Activated CD8-positive, alpha-beta memory T cell treated with anti-CD3 and anti-CD28 coated beads, Interleukin-2, amount 50 U/mL, for 48 hours (primary cell): ENCODE measurements around the gene RAB3IP.
"Not testable (repeated sequence)": the region's sequence is repeated elsewhere in the genome, so short reads cannot be mapped to it uniquely, and the experiment has no call there.

Experiments
- DNase-seq: peaks from one replicate; pipeline ENCODE4 v3.0.0-alpha.2; 2020

The RAB3IP gene

DNA sequence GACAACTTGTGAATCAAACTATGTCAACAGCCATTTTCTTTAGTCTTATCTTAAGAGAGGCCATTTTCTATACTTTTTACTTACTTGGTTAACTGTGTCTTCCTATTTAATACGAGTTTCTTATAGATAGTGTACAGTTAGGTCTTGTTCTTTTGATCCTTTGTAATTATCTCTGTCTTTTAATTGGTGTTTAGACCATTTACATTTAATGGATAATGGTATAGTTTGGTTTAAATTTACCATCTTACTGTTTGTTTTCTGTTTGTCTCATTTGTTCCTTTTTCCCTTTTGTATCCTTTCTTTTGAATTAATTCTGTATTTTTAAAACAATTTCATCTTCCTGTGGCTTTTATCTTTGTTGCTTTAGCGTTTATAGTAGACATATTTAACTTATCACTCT is 19.4 kb downstream of the RAB3IP start:
- no peak for DNase-seq

DNA sequence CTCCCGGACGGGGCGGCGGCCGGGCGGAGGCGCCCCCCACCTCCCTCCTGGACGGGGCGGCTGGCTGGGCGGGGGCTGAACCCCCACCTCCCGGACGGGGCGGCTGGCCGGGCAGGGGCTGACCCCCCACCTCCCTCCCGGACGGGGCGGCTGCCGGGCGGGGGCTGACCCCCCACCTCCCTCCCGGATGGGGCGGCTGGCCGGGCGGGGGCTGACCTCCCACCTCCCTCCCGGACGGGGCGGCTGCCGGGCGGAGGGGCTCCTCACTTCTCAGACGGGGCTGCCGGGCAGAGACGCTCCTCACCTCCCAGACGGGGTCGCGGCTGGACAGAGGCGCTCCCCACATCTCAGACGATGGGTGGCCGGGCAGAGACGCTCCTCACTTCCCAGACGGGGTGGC is 20.9 kb downstream of the RAB3IP start:
- DNase-seq: not testable (repeated sequence)

DNA sequence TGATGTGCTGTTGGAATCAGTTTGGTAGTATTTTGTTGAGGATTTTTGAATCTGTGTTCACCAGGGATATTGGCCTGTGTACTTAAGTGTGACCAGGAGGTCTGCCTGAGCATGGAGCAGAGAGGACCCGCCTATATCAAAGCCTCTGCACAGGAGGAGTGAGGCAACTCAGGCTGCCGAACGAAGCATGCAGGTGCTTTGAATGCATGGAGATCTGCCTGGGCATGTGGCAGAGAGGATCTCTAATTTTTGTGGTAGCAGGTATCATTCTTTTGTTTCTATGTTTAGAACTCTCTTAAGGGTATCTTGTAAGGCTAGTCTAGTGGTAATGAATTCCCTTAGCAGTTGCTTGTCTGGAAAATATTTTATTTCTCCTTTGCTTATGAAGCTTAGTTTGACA is 26.9 kb downstream of the RAB3IP start:
- DNase-seq: no peak

DNA sequence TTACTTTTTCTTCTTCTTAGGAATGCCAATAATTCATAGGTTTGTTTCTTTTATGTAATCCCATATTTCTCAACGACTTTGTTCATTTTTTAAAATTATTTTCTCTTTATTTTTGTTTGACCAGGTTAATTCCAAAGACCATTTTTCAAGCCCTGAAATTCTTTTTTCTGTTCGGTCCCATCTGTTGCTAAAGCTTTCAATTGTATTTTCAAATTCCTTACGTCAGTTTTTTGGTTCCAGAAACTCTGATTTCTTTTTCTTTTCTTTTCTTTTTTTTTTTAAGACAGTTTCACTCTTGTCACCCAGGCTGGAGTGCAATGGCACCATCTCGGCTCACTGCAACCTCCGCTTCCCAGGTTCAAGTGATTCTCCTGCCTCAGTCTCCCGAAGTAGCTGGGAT is 27.6 kb downstream of the RAB3IP start:
- no peak for DNase-seq

DNA sequence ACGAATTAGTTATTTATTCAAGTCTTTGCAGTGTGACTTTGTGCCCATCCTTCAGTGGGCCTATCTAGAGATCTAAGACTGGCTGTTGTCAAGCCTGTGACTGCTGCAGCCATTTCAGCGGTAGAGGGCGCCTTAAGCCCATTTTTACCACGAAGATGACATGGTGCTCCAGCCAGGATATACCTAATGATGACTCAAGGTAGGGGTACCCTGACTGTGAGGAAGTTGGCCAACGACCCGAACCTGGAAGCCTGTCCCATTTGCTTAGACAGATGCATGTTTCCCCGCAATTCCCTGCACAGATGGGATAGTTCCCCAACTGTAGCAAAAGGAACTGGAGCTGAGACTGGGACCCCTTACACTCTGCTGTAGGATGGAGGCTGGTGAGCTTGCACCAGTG is 41.3 kb downstream of the RAB3IP start:
- no peak for DNase-seq

DNA sequence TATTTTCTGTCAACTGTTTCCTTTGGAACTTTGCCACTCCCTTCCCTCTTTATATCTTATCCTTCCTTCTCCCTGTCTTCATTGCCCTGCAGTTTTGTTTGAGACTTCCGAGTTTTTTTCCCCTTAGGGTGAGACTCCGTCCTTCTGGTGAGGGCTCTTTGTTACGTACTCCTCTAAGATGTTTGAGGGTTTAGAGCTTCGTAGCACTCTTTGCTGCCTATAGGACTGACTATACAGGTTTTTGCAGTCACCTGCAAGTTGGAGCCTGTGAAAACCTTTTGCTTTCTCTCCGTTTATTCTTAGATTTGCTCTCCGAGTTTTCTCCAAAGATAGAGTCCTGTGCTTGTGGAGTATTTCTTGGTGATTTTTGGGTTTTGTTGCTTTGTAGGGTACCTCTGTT is 44.7 kb downstream of the RAB3IP start:
- no peak for DNase-seq

DNA sequence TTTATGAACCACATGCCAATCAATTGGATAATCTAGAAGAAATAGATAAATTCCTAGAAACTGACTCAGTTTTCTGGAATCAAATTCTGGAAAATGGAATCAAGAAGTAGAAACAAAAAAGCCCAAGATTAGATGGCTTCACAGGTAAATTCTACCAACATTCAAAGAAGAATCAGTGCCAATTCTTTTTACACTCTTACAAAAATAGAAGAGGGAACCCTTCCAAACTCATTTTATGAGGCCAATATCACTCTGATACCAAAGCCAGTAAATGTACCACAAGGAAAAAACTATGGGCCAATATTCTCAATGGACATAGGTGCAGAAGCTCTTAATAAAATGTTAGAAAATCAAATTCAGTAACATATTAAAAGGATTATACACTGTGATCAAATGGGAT is 50.7 kb downstream of the RAB3IP start:
- DNase-seq: no peak

DNA sequence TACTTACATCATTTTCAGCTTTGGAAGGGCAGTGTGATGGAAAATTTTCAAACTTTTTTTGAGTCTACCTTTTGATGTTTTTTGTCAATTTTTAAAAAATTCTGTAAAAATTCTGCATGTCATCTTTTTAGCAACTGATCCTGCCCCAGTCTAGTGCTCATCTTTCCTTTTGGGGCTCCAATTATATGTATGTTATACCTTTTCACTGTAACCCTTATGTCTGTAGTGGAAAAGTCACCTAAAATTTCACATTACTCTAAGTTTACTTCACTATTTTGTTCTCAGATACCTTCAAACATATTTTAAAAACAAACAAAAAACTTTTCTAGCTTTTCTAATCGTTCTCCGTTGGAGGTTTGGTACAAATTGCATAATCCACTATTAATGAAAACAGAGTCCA is 53.9 kb downstream of the RAB3IP start:
- DNase-seq: no peak

DNA sequence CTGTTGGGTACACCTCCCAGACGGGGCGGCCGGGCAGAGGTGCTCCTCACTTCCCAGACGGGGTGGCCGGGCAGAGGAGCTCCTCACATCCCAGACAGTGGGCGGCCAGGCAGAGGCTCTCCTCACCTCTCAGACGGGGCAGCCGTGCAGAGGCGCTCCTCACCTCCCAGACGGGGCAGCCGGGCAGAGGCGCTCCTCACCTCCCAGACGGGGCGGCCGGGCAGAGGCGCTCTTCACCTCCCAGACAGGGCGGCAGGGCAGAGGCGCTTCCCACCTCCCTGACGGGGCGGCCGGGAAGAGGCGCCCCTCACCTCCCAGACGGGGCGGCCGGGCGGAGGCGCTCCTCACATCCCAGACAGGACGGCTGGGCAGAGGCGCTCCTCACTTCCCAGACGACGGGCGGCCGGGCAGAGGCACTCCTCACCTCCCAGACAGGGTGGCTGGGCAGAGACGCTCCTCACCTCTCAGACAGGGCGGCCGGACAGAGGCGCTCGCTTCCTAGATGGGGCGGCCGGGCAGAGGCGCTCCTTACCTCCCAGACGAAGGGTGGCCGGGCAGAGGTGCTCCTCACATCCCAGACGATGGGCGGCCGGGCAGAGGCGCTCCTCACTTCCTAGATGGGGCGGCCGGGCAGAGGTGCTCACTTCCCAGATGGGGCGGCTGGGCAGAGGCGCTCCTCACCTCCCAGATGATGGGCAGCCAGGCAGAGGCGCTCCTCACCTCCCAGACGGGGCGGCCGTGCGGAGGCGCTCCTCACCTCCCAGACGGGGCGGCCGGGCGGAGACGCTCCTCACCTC is 68.6 kb downstream of the RAB3IP start:
- not testable (repeated sequence) for DNase-seq

DNA sequence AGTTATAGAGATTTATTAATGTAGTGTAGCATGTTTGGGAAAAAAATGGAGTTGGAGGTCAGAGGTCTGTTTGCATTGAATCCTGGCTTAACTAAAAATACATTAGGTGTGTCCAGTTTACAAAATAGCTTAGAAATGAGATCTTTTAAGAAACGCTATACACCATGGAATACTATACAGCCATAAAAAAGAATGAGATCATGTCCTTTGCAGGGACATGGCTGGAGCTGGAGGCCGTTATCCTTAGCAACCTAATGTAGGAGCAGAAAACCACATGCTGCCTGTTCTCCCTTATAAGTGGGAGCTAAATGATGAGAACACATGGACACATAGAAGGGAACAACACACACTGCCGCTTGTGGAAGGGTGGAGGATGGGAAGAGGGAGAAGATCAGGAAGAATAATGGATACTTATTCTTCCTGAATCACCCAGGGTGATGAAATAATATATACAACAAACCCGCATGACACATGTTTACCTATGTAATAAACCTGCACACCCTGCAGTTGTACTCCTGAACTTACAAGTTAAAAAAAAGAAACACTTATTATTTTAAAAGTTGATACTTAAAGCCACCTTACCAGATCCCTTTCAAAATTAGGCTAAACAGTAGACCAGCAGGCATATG is 72.3 kb downstream of the RAB3IP start:
- no peak for DNase-seq

DNA sequence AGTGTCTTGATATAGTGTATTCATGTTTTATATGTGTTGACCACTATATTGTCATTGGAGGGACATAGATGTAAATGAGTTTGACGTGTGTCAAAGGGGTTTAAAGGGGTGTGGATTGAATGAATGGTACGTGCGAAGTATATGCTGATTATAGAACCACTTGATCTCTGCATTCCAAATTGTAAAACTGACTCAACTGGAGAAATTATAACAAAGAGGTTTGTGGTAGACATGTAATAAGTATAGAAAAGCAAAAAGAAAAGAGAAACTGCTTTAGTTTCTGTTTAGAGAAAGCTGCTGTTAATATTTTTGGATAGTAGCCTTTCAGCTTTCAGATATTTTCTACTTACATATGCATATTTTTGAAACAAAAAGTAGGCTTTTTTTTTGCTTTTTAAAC is 77.4 kb downstream of the RAB3IP start:
- no peak for DNase-seq

DNA sequence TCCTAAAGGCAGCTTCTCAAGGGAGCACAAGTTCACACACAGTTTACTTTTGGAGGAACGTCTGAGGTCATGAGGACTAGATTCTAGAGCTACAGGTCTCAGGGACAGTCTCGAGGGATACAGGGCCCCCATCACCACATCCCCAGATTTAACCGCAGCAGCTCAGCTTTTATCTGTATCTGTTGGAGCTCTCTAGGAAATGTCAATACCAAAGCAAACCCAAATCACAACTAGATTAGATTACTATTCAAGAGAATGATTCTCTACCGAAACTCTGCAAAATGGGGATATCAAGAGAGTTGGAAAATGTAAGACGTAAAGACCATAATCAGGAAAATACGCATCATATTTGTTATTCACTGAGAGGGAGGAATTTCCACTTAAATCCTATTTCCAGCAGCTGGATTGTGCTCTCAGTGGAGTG is 82.4 kb downstream of the RAB3IP start:
- no peak for DNase-seq

DNA sequence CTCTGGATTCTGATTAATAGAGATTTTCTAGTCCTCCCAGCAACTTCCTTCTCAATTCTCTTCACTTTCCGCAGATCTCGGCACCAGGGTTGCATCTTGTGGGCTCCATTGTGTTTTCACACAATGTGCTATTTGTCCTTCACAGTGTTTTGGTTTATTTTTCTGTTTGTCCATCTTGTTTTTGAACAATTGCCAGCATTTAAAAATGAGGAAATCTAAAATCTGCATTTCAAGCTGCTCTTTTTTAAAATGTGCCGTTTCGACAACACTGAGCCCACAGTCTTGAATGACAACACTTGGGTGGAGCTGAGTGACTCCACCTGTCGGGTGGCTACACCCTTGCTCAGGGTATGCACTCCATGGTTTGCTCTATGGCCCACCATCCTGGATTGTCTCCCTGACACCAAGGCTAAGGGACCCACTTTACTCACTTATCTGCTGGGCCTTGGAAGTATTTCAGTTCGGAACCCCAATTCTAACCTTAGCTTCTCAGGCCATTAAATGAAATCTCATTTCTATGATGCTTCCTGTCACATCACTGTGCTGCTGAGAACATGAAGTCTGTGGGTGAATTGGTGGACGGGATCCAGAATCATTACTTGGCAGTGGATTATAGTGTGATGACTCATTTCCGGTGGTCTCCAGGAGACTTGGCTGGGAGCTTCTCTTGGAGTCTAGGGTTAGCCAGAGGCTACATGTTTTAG is 82.9 kb downstream of the RAB3IP start:
- DNase-seq: no peak

DNA sequence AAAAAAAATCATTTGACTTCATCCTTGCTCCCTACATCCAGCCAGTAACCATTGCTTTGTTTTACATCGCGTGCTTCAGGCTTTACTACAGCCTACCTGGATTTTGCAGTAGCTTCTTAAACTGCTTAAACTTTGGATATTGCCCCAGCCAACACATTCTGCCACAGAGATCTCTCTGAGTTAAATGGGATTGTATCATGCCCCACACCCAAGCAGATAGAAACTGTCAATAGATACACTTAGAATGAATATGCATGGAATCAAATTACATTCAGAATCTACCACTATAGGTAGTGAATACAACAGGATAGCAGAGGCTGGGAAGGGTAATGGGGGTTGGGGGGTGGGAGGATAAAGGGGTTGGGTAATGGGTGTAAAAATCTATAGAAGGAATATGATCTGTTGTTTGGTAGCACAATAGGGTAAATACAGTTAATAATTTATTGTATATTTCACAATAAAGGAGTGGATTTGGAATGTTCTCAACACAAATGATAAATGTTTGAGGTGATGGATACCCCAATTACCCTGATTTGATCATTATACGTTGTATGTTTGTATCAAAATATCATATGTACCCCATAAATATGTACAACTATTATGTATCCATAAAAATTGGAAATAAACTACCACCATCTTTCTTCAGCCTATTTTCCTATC is 83.7 kb downstream of the RAB3IP start:
- DNase-seq: no peak

DNA sequence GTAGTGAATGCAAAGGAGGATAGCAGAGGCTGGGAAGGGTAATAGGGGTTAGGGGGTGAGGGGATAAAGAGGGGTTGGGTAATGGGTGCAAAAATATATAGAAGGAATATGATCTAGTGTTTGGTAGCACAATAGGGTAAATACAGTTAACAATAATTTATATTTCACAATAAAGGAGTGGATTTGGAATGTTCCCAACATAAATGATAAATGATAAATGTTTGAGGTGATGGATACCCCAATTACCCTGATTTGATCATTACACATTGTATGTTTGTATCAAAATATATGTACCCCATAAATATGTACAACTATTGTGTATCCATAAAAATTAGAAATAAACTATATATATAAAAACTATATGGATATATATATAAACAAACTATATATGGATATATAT is 85.4 kb downstream of the RAB3IP start:
- DNase-seq: no peak

DNA sequence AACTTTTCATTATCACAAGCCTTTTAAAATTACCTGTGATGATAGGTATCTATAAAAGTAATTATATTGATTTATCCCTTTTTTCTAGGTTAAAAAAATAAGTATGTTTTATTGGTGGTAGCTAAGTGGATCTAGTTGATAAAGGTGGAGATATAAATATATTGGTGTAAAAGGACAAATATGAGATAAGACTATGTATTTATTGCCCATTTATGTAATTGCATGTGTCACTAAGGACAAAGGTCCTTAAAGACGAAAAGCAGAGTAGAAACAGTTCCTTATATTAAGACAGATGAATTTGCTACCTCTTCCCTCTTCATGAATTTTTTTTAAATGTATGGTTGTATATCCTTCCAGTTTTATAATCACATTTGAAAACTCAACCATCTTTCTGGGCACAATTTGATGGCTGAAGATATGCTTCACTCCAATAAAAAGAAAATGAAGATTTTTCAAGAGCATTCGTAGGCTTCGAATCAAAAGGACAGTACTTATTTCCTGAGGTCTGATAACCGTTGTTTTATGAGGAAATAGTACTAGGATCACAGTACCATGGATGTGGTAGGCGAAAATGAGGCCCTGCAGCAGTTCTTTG is 86.4 kb downstream of the RAB3IP start, which contains the start of gene MYRFL:
Gene MYRFL, plus strand, starts transcription at position 262 of the 595 bp plus-strand sequence. Its CDS starts 291 bp downstream, at position 553.
- DNase-seq: no peak

DNA sequence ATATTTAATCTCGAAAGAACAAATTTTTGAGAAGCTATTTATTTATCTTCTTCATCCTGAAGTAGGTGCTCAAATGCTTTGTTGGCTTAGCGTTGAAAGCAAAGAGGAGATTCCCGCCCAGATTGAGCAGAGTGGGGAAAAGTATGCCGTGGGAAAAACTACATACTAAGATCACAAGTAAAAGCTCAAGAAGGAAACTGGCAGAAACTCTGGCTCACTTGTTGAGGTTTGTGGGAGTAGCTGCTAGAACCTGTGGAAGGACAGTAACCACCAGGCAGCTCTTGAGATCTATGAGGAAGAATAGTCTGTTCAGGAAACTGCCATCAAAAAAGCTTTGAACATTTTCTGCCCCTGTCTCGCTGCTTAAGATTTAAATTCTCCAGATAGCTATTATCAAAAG is 90.2 kb downstream of the RAB3IP start:
- no peak for DNase-seq

DNA sequence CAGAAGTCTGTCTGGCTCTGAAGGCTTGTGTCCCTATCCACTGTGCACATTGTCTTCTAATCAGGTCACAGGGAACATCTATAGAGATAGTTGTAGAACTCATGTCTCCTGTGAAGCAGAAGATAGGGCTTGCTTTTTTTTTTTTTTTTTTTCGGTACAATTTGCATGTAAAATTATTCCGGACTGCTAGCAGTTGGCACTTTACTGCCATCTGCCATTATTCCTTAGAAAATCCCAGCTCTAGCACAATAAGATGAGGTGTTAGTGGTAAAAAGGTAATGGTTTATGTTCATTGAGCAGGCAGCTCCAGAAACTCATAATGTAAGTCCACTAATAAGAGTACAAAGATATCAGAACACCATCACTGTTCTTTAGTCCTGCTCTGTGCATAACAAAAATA is 95.0 kb downstream of the RAB3IP start:
- DNase-seq: no peak

DNA sequence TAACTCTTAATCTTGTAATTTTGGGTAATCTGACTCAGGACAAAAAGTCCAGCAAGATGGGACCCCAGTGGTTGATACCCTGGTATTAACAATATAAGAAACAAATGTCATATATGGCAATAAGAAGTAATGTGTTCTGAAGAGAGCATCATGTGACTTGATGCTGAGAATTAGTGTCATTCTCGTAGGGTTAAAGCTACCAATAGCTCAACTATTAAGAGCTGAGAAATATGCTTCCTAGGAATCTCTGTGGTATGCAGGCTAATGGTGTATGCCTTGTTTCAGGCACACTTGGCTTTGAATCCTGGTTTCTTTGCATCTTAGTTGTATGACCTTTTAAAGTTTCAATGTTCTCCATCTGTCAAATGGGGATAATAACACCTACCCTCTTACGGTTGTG is 95.5 kb downstream of the RAB3IP start:
- DNase-seq: no peak

DNA sequence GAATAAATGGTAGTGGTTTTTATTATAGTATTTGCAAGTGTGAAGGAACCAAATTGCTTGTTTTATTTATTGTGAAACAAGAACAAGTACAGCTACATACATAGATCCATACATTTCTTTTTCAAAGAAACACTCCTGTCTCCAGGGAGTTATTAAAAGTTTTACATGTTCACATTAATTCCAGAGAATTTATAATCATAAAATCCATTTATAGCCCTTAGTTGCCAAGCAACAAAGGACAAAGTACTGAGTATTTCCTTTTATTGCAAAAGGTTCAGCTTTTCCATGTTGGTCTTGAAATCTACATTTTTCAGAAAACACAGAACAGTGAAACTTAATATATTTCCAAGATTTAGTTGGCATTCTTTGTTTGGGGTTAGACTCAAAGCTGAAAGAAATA is 95.9 kb downstream of the RAB3IP start:
- DNase-seq: no peak

DNA sequence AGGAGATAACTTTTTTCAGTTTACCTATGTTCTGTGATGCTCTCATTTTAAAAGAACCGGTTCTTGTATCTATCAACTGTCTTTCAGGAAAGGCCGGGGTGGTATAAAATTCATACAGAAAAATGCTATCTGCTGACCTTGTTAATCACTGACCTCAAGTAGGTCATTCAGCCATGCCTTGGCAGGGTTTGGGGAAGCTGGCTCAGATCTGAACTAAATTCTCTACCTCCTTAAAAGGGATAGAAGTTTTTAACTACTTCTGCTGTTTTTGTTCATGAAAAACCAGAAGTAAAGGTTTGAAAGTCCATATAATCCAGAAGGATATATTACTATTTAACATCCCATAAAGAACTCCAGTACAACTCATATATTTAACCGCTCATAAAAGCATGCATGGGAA is 96.4 kb downstream of the RAB3IP start:
- no peak for DNase-seq

DNA sequence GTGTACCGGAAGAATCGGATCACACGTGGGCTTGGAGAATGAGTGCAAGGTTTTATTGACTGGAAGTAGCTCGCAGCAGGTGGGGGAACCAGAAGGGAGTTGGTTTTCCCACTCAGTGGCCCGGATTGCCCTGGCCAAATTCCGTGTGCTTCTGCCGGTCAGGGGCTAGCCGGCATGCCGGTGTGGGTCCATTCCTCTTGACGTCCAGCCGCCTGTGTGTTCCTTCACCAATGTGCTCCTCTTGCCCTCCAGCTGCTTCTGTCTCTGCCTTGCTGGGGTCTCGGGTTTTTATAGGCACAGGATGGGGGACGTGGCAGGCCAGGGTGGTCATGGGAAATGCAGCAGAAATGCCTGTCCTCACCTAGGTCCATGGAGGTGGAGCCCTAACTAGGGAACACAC is 97.4 kb downstream of the RAB3IP start:
- no peak for DNase-seq

DNA sequence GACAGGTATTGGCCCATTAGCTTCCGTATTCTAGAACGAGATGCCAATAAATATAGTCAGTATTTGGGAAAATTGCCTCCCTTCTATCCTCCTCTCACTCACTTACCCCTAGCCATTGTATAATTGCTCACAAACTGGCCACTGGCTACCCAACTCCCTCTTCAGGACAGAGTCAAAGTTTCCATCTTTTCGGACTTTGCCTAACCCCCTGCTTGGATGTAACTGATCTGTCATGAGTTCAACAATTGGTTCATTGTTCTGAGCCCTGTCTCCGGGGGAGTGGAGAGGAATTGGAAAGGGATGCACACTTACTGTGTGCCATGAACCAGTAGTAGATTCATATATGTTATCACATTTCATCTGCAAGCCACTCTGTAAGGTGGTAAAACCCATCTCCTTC is 98.5 kb downstream of the RAB3IP start:
- no peak for DNase-seq
